Caco-2 (cell line): Measurements from ENCODE around the gene CCDC85C. TPM values are rescaled to one million over a fixed set of nuclear protein-coding genes. Genes with fewer than 3 reads are reported as not detected.
A peak's percentile ranks its signal among the peaks of the same experiment; 100 is the strongest.

Source experiments
- BruUV-seq: library from RNA; stranded (reverse); fragments of 400-500 nt; replicated peaks from 2 replicates; lab custom pipeline; 2021; lab: Mats Ljungman, UMichigan
- CTCF ChIA-PET: fragments of 300-600 bp; sonication (Branson Sonifier 250); formaldehyde crosslinking; loops from one replicate; lab custom pipeline; 2022; ENCODE audit warnings: antibody characterized with exemption; lab: Charles Lee
- POLR2A ChIA-PET: fragments of 300-600 bp; sonication (Branson Sonifier 250); formaldehyde crosslinking; loops from one replicate; lab custom pipeline; 2022; ENCODE audit warnings: antibody characterized with exemption; lab: Charles Lee
- DNase-seq, 2 experiments: peaks; one replicate each; pipeline versions ENCODE4 v3.0.0 to v3.0.0-alpha.2; 2020 to 2022
- H3K27me3 ChIP-seq: replicated peaks from 2 replicates; pipeline ENCODE4 v1.6.0; 2011; ENCODE audit warnings: low read length; ENCODE audit not compliant: control insufficient read depth, insufficient read depth
- H3K36me3 ChIP-seq: 2 replicates; pipeline ENCODE4 v1.5.1; 2011; ENCODE audit warnings: low read length; ENCODE audit not compliant: control insufficient read depth, insufficient read depth
- H3K4me1 ChIP-seq: fragments of 250-450 bp; sonication (Bioruptor Pico); 2 replicates; pipeline ENCODE4 v1.5.1; 2020; ENCODE audit warnings: mild to moderate bottlenecking
- H3K4me3 ChIP-seq: 2 replicates; pipeline ENCODE4 v1.5.1; 2011; ENCODE audit warnings: low read depth, mild to moderate bottlenecking, control low read depth, low read length
- H3K9me3 ChIP-seq: fragments of 250-450 bp; sonication (Bioruptor Pico); 2 replicates; pipeline ENCODE4 v1.5.1; 2020; ENCODE audit warnings: mild to moderate bottlenecking, moderate library complexity
- H3K27ac Mint-ChIP-seq: one replicate; pipeline ENCODE4 v1.8.0; 2022; ENCODE audit warnings: mixed read lengths; ENCODE audit not compliant: unreplicated experiment
- H3K27me3 Mint-ChIP-seq: one replicate; pipeline ENCODE4 v1.8.0; 2022; ENCODE audit warnings: mixed read lengths; ENCODE audit not compliant: insufficient read depth, unreplicated experiment
- H3K36me3 Mint-ChIP-seq: one replicate; pipeline ENCODE4 v1.8.0; 2022; ENCODE audit warnings: mild to moderate bottlenecking, mixed read lengths; ENCODE audit not compliant: insufficient read depth, unreplicated experiment
- H3K4me1 Mint-ChIP-seq: one replicate; pipeline ENCODE4 v1.8.0; 2022; ENCODE audit warnings: low read depth, mixed read lengths; ENCODE audit not compliant: unreplicated experiment
- H3K4me3 Mint-ChIP-seq: one replicate; pipeline ENCODE4 v1.8.0; 2022; ENCODE audit warnings: mild to moderate bottlenecking, moderate library complexity, mixed read lengths; ENCODE audit not compliant: unreplicated experiment
- H3K9me3 Mint-ChIP-seq: one replicate; pipeline ENCODE4 v1.8.0; 2022; ENCODE audit warnings: mixed read lengths; ENCODE audit not compliant: unreplicated experiment
- intact Hi-C: fragments of 100-400 bp; cut with micrococcal nuclease; formaldehyde crosslinking; loops from one replicate; pipeline ENCODE4 v1.10.0; 2022; ENCODE audit not compliant: unreplicated experiment
- total RNA-seq: library from RNA; stranded (reverse); gene quantifications from 2 replicates; pipeline ENCODE4 v1.2.3, GENCODE V29; 2022
- TF ChIP-seq, protein P1 (sequence below), 2 experiments: fragments of 200-600 bp in 1 of 2; IDR thresholded peaks; 1 replicate in 1 of 2; 2 replicates in 1 of 2; pipeline versions ENCODE4 v1.5.1 to v1.8.0; 2011 to 2022; ENCODE audit warnings: antibody characterized with exemption in 1 of 2, control low read depth in 1 of 2, inconsistent platforms in 1 of 2, low read depth in 1 of 2, low read length in 1 of 2, mild to moderate bottlenecking in 1 of 2, moderate library complexity in 1 of 2; ENCODE audit not compliant: insufficient read depth in 1 of 2, severe bottlenecking in 1 of 2, unreplicated experiment in 1 of 2

CCDC85C gene
- total RNA-seq, 1 experiment from 2014 or later = 76.2 TPM

DNA sequence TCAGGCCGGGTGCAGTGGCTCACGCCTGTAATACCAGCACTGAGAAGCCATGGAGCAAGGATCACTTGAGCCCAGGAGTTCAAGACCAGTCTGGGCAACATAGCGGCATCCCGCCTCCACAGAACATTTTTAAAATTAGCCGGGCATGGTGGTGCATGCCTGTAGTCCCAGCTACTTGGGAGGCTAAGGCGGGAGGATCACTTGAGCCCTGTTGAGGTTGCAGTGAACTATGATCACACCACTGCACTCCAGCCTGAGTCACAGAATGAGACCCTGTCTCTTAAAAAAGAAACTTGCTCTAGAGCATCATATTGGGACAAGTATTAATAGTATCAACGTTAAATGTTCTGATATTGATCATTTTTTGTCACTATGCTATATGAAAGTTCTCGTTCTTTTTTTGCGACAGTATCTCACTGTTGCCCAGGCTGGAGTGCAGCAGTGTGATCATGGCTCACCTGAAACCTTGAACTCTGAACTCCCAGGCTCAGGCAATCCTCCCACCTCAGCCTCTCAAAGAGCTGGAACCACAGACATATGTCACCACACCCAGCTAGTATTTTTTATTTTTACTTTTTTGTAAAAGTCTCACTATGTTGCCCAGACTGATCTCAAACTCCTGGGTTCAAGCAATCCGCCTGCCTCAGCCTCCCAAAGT, 47.7 kb downstream of the CCDC85C start:
- Mint-ChIP-seq H3K27ac (no peak overlapping the region), H3K9me3 (no peaks in the 10 kb centered on the region), H3K4me3 (no peak overlapping the region), H3K27me3 (no peaks in the 10 kb centered on the region), H3K36me3 (peaks cover 11% of the 10 kb centered on the region), H3K4me1 (peaks cover 15% of the 10 kb centered on the region)
- TF ChIP-seq, protein P1, sequence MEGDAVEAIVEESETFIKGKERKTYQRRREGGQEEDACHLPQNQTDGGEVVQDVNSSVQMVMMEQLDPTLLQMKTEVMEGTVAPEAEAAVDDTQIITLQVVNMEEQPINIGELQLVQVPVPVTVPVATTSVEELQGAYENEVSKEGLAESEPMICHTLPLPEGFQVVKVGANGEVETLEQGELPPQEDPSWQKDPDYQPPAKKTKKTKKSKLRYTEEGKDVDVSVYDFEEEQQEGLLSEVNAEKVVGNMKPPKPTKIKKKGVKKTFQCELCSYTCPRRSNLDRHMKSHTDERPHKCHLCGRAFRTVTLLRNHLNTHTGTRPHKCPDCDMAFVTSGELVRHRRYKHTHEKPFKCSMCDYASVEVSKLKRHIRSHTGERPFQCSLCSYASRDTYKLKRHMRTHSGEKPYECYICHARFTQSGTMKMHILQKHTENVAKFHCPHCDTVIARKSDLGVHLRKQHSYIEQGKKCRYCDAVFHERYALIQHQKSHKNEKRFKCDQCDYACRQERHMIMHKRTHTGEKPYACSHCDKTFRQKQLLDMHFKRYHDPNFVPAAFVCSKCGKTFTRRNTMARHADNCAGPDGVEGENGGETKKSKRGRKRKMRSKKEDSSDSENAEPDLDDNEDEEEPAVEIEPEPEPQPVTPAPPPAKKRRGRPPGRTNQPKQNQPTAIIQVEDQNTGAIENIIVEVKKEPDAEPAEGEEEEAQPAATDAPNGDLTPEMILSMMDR (IDR thresholded peaks at IDR 0.05; ENCODE audit: insufficient read depth in 1 of 2, low read depth in 1 of 2, low read length in 1 of 2, severe bottlenecking in 1 of 2, unreplicated experiment in 1 of 2) = no peak
- CTCF ChIA-PET = no interaction called here
- BruUV-seq = no TSS peak
- intact Hi-C loops = no loop called here
- Histone ChIP-seq H3K4me3 (no peak overlapping the region), H3K27me3 (no peaks in the 10 kb centered on the region), H3K36me3 (no peaks in the 10 kb centered on the region), H3K4me1 (peaks cover 37% of the 10 kb centered on the region), H3K9me3 (no peaks in the 10 kb centered on the region)
- no peak for DNase-seq
- POLR2A ChIA-PET = no interaction called here

DNA sequence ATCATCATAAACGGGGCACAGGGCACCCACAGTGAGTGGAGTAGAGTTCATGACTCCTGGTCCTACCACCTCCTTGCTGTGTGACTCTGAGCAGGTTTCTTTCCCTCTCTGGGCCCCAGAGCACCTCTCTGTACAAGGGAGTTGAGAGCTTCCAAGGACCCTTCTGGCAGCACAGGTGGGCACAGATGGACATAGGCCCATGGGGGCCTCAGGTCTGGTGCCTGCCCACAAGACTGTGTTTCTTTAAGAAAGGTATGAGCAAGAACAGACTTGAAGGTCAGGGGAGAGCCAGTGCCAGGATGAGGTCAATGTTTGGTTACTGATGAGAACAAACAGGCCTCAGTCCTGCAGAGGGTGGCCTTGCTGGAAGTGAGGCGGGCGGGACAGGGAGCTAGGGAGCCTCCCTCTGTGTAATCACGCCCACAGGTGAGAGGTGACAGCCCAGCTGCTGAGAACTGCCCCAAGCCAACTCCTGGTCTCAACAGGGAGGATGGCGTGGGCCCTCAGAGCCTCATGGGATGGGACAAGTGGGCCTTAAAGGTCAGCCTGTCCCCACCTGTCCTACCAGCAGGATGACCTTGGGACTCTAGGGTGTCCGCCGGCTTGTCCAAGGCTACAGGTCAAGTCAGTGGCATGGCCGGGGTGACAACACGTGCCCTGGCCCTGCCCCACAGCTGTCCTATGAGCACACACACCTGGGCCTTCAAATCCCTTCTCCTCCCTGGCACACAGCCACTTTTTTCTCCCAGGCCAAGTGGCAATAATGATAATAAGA, 49.1 kb downstream of the CCDC85C start:
- Histone ChIP-seq H3K4me1 (peaks cover 37% of the 10 kb centered on the region), H3K9me3 (no peaks in the 10 kb centered on the region), H3K4me3 (no peak overlapping the region), H3K27me3 (no peaks in the 10 kb centered on the region), H3K36me3 (no peaks in the 10 kb centered on the region; the same call in 1 of the 2 replicates)
- Mint-ChIP-seq H3K4me3 (no peak overlapping the region), H3K4me1 (peaks cover 28% of the 10 kb centered on the region), H3K27me3 (no peaks in the 10 kb centered on the region), H3K27ac (peak overlapping the region; percentile 13), H3K36me3 (peaks cover 18% of the 10 kb centered on the region), H3K9me3 (no peaks in the 10 kb centered on the region)
- intact Hi-C loops = no loop called here
- TF ChIP-seq, protein P1 (IDR thresholded peaks at IDR 0.05; ENCODE audit: insufficient read depth in 1 of 2, low read depth in 1 of 2, low read length in 1 of 2, severe bottlenecking in 1 of 2, unreplicated experiment in 1 of 2) = no peak
- ChIA-PET CTCF (interaction anchor here (0.6 kb wide), 1 partner anchor 13 kb away, joined by 3 read pairs; no protein-coding TSS in a partner anchor), POLR2A (no interaction called here)
- no TSS peak for BruUV-seq
- DNase-seq = peak in 1 of 2 experiments; percentile 18

DNA sequence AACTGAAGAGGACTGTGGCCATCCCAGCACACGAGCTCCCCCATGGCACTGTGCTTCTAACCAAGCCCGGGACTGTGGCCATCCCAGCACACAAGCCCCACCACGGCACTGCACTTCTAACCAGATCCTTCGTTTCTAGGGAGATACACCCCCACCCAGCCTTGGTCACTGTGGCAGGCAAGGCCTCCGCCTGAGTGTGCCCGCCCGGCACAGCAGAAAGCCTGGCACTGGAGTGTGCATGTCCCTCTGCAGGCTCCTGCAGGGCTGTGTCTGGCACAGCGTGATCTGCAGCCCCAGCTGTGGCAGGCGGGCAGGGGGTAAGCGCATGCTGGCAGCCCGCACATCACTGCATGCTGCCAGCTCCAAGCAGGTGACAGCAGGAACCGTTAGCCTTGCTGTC, 49.8 kb downstream of the CCDC85C start:
- Mint-ChIP-seq H3K27ac (peak overlapping the region; percentile 57), H3K36me3 (peaks cover 18% of the 10 kb centered on the region), H3K9me3 (no peaks in the 10 kb centered on the region), H3K4me3 (no peak overlapping the region), H3K27me3 (no peaks in the 10 kb centered on the region), H3K4me1 (peaks cover 29% of the 10 kb centered on the region)
- H3K27me3 ChIP-seq = no peaks in the 10 kb centered on the region
- DNase-seq = no peak
- H3K4me3 ChIP-seq = no peak overlapping the region
- BruUV-seq = no TSS peak
- POLR2A ChIA-PET = interaction anchor here (0.5 kb wide), 2 partner anchors 20 to 50 kb away, joined by 3 to 4 read pairs; partner anchors contain the start of gene CCDC85C
- H3K9me3 ChIP-seq = no peaks in the 10 kb centered on the region
- intact Hi-C loops = no loop called here
- CTCF ChIA-PET = no interaction called here
- TF ChIP-seq, protein P1 (IDR thresholded peaks at IDR 0.05; ENCODE audit: insufficient read depth in 1 of 2, low read depth in 1 of 2, low read length in 1 of 2, severe bottlenecking in 1 of 2, unreplicated experiment in 1 of 2) = no peak
- H3K4me1 ChIP-seq = peaks cover 37% of the 10 kb centered on the region
- H3K36me3 ChIP-seq = no peaks in the 10 kb centered on the region; the same call in 1 of the 2 replicates
